K562 (cell line): ENCODE measurements around the gene MECR. TPM values are rescaled to one million over a fixed set of nuclear protein-coding genes. Genes with fewer than 3 reads are reported as not detected.

Experiments
- ARHGAP35 ChIP-seq: fragments of 450-650 bp; IDR thresholded peaks from 2 replicates; pipeline ENCODE4 v1.6.1; 2018; ENCODE audit not compliant: partially characterized antibody
- ATF3 ChIP-seq, 2 experiments: fragments of 450-650 bp in 1 of 2; sonication (generic) in 1 of 2; formaldehyde crosslinking in 1 of 2; IDR thresholded peaks in 1 of 2; conservative IDR thresholded peaks in 1 of 2; 2 replicates each; pipeline versions ENCODE4 v1.6.1 to v1.8.1; 2016 to 2023; ENCODE audit warnings: mild to moderate bottlenecking in 2 of 2, moderate library complexity in 2 of 2, inconsistent platforms in 1 of 2, missing genetic modification reagents in 1 of 2
- CBFB ChIP-seq: sonication (generic); formaldehyde crosslinking; IDR thresholded peaks from 2 replicates; pipeline ENCODE4 v1.4.0; 2020; ENCODE audit warnings: mild to moderate bottlenecking, missing genetic modification reagents
- CBX1 ChIP-seq: sonication (generic); IDR thresholded peaks from 2 replicates; pipeline ENCODE4 v1.6.1; 2016; ENCODE audit warnings: antibody characterized with exemption, low read depth, mild to moderate bottlenecking
- DEAF1 ChIP-seq: fragments of 450-650 bp; formaldehyde crosslinking; IDR thresholded peaks from 2 replicates; pipeline ENCODE4 v1.4.0; 2020; ENCODE audit warnings: mild to moderate bottlenecking, moderate library complexity
- E2F6 ChIP-seq, 2 experiments: IDR thresholded peaks; 2 replicates each; pipeline ENCODE4 v1.6.1; 2011; ENCODE audit warnings: borderline replicate concordance in 1 of 2, control low read depth in 1 of 2, low read depth in 1 of 2, low read length in 1 of 2, mild to moderate bottlenecking in 1 of 2, mixed read lengths in 1 of 2, moderate library complexity in 1 of 2; ENCODE audit not compliant: insufficient read depth in 1 of 2, insufficient read length in 1 of 2, poor library complexity in 1 of 2, severe bottlenecking in 1 of 2; ENCODE audit errors: extremely low read depth in 1 of 2
- FOXP1 ChIP-seq: sonication (generic); formaldehyde crosslinking; IDR thresholded peaks from 2 replicates; pipeline ENCODE4 v1.8.0; 2022; ENCODE audit warnings: mild to moderate bottlenecking, missing genetic modification reagents
- GTF2A2 ChIP-seq: IDR thresholded peaks from 2 replicates; pipeline ENCODE4 v1.6.1; 2016; ENCODE audit warnings: mild to moderate bottlenecking, missing genetic modification characterization, missing compliant biosample characterization
- JUN ChIP-seq, 2 experiments: sonication (generic) in 1 of 2; formaldehyde crosslinking in 1 of 2; IDR thresholded peaks; 2 replicates each; pipeline versions ENCODE4 v1.6.1 to v1.8.0; 2012 to 2022; ENCODE audit warnings: borderline replicate concordance in 2 of 2, mild to moderate bottlenecking in 2 of 2, improper control_type of control experiment in 1 of 2, low read depth in 1 of 2, low read length in 1 of 2, missing genetic modification reagents in 1 of 2
- KLF13 ChIP-seq: fragments of 450-650 bp; IDR thresholded peaks from 2 replicates; pipeline ENCODE4 v1.6.1; 2016; ENCODE audit warnings: missing genetic modification characterization, low read depth, mild to moderate bottlenecking, missing compliant biosample characterization, moderate library complexity, borderline replicate concordance
- MAFG ChIP-seq: fragments of 450-650 bp; conservative IDR thresholded peaks from 2 replicates; pipeline ENCODE4 v1.6.1; 2016; ENCODE audit warnings: missing genetic modification characterization, missing compliant biosample characterization
- PHF8 ChIP-seq: fragments of 200-600 bp; sonication (generic); IDR thresholded peaks from 2 replicates; pipeline ENCODE4 v1.6.1; 2012; ENCODE audit warnings: mixed run types, mild to moderate bottlenecking, inconsistent platforms, low read length, moderate library complexity, borderline replicate concordance
- RBM22 ChIP-seq: fragments of 200-400 bp; formaldehyde crosslinking; IDR thresholded peaks from 2 replicates; pipeline ENCODE4 v1.6.1; 2018; ENCODE audit warnings: low read length, low read depth; ENCODE audit not compliant: poor library complexity, severe bottlenecking
- SMARCA5 ChIP-seq: fragments of 450-650 bp; IDR thresholded peaks from 2 replicates; pipeline ENCODE4 v1.6.1; 2016
- WHSC1 ChIP-seq: IDR thresholded peaks from one replicate; pipeline ENCODE4 v1.6.1; 2012; ENCODE audit warnings: low read length, control low read depth, inconsistent platforms
- ZC3H11A ChIP-seq: IDR thresholded peaks from 2 replicates; pipeline ENCODE4 v1.6.1; 2012; ENCODE audit warnings: low read depth, low read length, improper control_type of control experiment
- ZC3H4 ChIP-seq: sonication (generic); formaldehyde crosslinking; IDR thresholded peaks from 2 replicates; pipeline ENCODE4 v1.9.0; 2021; ENCODE audit warnings: missing genetic modification reagents, borderline replicate concordance
- ZNF239 ChIP-seq: fragments of 250-450 bp; sonication (Bioruptor Pico); IDR thresholded peaks from 2 replicates; pipeline ENCODE4 v1.4.0; 2020; ENCODE audit warnings: mild to moderate bottlenecking
- ZNF512 ChIP-seq: IDR thresholded peaks from 2 replicates; pipeline ENCODE4 v1.6.1; 2016; ENCODE audit warnings: missing genetic modification characterization, missing compliant biosample characterization
- ZNF717 ChIP-seq: fragments of 250-450 bp; sonication (Bioruptor Pico); IDR thresholded peaks from 2 replicates; pipeline ENCODE4 v1.5.0; 2021
- polyA plus RNA-seq, 8 experiments: library from polyadenylated mRNA; depleted of rRNA in 4 of 8; stranded (reverse) in 5 of 8; unstranded in 3 of 8; fragments of >200 nt; fragmentation: Nextera tagmentation in 2 of 8; fragmentation: Illumina TruSeq in 1 of 8; extraction: Ambion mirVana in 2 of 8; extraction: Trizol in 1 of 8; gene quantifications; 2 replicates each; pipeline versions ENCODE4 v1.2.1 to v1.2.3, GENCODE V29; 2011 to 2014; ENCODE audit warnings: inconsistent platforms in 1 of 8, missing spikeins in 1 of 8
- total RNA-seq, 7 experiments: library from RNA; depleted of rRNA in 6 of 7; stranded (reverse); fragments of >200 nt in 6 of 7; fragmentation: Illumina TruSeq in 2 of 7; extraction: Trizol in 2 of 7; gene quantifications; 2 replicates each; pipeline versions ENCODE4 v1.2.1 to v1.2.3, GENCODE V29; 2011 to 2021; ENCODE audit warnings: low replicate concordance in 1 of 7

Gene MECR
- total and polyA plus RNA-seq, 9 of the 15 experiments (the other 6 are each of a cell fraction or from before 2014, with no cell fraction given) = 10.4 to 58.6 (median 42.9) TPM

- TF ChIP-seq FOXP1 (CRISPR knock-in tag) (peak; percentile 93; the same call in 1 of the 2 replicates), GTF2A2 (tag) (0 out of 2 replicates have a peak, but pooled peaks have one; percentile 35), MAFG (no peak), ZNF512 (tag) (no peak), JUN (IDR thresholded peaks at IDR 0.05; ENCODE audit: borderline replicate concordance, low read depth, low read length) (no peak), JUN (CRISPR knock-in tag; IDR thresholded peaks at IDR 0.05; ENCODE audit: borderline replicate concordance) (peak; percentile 69; the same call in 1 of the 2 replicates), E2F6 (IDR thresholded peaks at IDR 0.05; ENCODE audit: borderline replicate concordance in 1 of 2, extremely low read depth in 1 of 2, insufficient read depth in 1 of 2, insufficient read length in 1 of 2, low read depth in 1 of 2, low read length in 1 of 2, poor library complexity in 1 of 2, severe bottlenecking in 1 of 2) (peak; percentile 82 to 95), ZNF239 (no peak), CBX1 (peak; percentile 93; the same call in 1 of the 2 replicates), DEAF1 (0 out of 2 replicates have a peak, but pooled peaks have one; percentile 30), SMARCA5 (peak; percentile 49; the same call in 1 of the 2 replicates), KLF13 (tag) (peak; percentile 78), WHSC1 (no peak), PHF8 (peak; percentile 96), ARHGAP35 (no peak), ZC3H4 (CRISPR knock-in tag) (0 out of 2 replicates have a peak, but pooled peaks have one; percentile 54), ATF3 (IDR thresholded peaks at IDR 0.05) (no peak), ATF3 (CRISPR knock-in tag; conservative IDR thresholded peaks at IDR 0.05) (peak; percentile 32; the same call in 1 of the 2 replicates), RBM22 (peak; percentile 90), ZC3H11A (0 out of 2 replicates have a peak, but pooled peaks have one; percentile 44), ZNF717 (CRISPR knock-in tag) (no peak), CBFB (CRISPR knock-in tag) (no peak)
These were observed 49.1 kb downstream of the MECR start, which contains the start of gene SRSF4 (continued) for GRCh38 chr1:29181413-29182225.
